SHP77 (cell line): ENCODE measurements around the gene NDUFB4.
"Not testable (repeated sequence)": the region's sequence is repeated elsewhere in the genome, so short reads cannot be mapped to it uniquely, and the experiment has no call there.

Experiments used
- DNase-seq, 2 experiments: peaks; one replicate each; lab custom pipeline; 2025; lab: John Stamatoyannopoulos, UW

The NDUFB4 gene

DNA sequence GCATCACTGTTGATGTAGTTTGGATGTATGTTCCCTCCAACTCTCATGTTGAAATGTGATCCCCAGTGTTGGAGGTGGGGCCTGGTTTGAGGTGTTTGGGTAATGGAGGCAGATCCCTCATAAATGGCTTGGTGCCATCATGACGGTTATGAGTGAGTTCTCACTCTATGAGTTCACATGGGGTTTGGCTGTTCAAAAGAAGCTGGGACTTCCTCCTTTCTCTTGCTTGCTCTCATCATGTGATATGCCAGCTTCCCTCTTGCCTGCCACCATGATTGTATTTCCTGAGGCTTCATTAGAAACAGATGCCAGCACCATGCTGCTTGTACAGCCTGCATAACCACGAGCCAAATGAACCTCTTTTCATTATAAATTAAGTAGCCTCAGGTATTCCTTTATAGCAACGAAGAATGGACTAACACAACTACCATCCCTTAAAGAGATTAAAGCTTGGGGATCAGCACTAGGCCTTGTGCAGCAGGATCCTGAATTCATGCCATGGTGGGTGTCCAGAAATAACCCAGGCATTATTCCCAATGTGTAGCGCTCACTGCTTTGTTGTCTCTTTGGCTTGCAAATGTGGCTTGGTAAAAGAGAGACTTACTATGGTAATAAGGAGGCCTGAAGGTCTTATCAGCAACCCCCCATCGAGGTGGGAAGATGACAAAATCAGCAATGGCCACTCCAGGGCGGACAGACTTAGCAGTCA, 41.9 kb downstream of the NDUFB4 start:
- no peak for DNase-seq

DNA sequence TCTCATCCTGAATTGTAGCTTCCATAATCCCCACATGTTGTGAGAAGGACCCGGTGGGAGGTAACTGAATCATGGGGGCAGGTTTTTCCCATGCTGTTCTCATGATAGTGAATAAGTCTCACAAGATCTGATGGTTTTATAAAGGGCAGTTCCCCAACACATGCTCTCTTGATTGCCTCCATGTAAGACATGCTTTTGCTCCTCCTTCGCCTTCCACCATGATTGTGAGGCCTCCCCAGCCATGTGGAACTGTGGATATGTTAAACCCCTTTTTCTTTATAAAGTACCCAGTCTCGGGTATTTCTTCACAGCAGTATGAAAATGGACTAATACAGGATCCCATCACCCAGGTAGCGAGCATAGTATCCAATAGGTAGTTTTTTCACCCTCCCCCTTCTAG, 42.7 kb downstream of the NDUFB4 start:
- DNase-seq = not testable (repeated sequence)

- DNase-seq = no peak
These were observed 44.1 kb downstream of the NDUFB4 start for GRCh38 chr3:120640231-120640630.

- DNase-seq = no peak
These were observed 45.6 kb downstream of the NDUFB4 start for GRCh38 chr3:120641696-120642246.

DNA sequence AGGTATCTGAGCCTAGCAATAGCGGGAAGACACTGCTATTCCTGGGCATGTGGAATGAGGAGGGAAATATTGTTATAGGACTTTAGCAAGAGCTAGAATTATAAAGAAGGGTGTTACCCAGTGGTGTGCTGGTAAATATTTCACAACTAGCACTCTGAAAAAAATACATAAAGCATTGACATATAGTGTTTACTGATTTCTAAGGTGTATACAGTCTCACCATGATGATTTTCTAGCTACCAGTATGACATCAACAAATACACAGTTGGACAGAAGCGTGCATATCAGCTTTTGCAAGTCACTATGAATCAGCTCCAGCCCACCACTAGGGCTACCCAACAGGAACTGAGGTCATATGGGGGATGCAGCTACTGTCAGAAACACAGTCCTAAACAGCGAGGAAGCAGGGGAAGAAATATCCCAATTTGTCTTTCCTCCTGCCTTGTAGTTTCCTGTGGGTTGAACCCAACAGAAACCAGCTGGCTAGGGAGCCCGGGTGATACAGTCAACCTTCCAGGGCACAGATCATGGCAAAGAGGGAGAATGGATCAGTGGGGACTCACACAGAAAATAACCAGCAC, 46.3 kb downstream of the NDUFB4 start:
- no peak for DNase-seq

- DNase-seq = no peak
These were observed 49.1 kb downstream of the NDUFB4 start for GRCh38 chr3:120645083-120645845.

DNA sequence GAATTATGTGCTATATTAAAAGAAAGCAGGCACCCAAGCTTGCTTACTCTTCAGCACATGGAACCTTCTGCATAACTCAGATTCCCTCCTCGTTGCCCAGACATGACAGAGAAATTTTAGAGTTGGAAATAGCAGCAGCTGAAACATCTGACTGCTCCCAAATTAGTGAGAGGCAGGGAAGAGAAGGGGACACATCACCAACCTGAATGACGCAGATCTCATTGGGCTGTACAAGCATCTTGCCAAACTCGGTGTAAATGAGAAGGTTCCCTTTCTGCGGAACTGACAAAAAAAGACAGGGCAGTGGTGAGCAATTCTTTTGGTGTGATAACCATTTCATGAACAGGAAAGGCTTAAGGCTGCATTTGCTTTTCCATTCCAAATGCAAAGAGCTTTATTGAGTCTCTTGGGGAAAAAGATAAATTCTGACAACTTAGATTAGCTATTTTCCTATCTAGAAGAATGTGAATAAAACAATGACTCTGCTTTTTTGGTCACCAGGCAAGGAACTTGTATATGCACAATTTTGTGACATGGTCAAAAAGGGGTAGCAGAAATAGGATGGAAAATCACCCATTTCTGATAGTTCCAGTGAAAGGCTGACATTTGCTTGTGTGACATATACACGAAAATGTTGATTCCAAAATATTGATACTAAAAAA, 50.8 kb downstream of the NDUFB4 start:
- no peak for DNase-seq

GRCh38 chr3:120648290-120648689, 52.2 kb downstream of the NDUFB4 start:
- no peak for DNase-seq

GRCh38 chr3:120649830-120650233, 53.7 kb downstream of the NDUFB4 start:
- no peak for DNase-seq

DNA sequence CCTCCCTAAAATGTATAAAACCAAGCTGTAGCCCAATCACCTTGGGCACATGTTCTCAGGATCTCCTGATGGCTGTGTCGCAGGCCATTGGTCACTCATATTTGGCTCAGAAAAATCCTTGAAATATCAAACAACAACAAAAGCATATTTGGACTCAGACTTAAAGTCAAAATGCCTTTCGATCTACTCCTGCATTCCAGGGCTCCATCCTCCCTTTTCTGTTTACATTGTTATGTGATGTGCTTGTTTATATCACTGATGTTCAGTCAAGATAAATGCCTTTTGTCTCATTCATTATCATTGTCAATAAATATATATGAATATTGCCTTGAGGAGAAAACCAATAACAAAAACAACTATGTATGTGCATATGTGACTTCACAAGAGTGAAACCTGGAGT, 54.2 kb downstream of the NDUFB4 start:
- DNase-seq = no peak
